GM03348 (cell line): Measurements from ENCODE around the gene GPC2.

Experiments
- DNase-seq: peaks from one replicate; pipeline ENCODE4 v3.0.0; 2012; ENCODE audit warnings: low spot score

Gene GPC2

DNA sequence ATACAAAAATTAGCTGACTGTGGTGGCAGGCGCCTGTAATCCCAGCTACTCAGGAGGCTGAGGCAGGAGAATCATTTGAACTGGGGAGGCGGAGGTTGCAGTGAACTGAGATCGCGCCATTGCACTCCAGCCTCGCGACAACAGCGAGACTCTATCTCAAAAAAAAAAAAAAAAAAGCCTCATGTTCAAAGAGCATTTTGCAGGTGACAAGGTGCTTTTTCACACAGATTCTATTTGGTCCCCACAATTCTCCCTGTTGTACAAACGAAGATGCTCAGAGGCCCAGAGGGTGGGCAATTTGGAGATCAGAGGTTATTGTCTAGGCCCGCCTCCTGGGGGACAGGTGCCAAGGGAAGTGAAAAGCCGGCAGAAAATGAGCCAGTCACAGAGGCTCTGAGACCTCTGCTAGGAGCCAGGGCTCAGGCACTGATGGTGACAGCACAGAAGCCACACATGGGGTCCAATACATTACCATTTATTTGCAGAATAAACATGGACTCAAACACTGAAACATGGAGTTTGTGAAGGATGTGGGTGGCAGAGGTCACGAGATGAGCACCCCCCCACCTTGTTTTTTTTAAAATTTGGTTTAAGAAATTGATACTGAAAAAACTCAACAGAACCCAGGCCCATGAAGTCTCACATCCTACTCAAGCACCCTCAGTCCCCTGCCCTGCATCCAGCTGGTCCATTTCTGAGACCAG, 7.9 kb downstream of the GPC2 start:
- DNase-seq = no peak

DNA sequence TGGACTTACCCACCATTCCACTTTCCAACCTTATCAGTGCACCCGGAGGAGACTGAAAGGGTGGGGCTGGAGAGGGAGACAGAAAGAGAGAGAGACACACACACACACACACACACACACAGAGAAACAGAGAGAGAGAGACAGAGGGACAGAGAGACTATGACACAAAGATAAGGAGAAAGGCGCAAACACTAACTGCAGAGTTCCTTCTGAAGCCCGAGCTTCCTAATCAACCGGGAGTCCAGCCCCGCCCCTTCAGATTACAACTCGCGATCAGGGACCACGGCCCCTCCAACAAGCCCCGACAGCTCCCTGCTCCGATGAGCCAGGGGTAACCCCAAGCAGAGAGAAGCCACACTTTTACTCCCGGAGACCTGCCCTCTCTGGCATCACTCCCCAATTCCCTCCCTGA, 9.3 kb downstream of the GPC2 start:
- no peak for DNase-seq

DNA sequence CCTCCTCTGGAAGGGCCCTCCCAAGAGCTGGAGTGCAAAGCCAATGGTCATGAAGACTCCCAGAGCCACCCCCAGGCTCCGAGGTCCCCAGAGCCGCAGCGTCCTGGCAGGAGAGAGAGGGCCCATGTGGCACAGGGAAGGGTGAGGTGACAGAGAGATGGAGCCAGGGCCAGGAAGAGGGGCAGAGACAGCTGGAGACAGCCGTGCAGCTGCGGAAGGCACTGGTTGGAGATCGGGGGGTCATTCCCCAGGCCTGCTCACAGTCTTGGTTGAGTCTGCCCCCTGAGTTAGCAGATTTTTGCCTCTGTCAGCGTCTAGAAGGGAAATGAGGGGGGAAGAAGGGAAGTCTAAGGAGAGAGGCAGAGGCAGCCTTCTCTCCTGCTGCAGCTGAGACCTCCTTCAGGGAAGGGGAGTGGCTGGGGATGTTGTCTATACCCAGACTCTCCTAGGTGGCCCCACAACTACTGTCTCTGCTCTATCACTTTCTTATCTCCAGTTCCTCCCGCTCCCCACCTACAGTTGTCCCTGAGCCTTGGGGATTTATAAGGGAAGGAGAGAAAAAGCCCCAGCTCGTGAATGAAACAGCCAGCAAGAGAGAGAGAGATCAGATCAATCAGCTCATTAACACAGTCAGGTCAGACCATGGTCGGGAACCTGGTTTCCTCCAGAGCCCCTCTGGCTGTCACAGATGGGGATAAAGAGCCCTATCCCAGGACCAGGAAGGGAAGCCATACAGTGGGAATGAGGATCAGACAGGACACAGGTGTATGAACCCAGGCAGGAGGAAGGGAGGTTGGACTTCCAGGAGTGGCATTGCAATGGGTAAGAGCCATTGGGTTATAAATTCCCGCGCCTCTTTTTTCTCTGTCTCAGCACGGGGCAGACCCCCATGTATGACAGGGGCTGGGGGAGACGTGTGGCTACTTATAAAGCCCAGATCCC, 9.9 kb downstream of the GPC2 start:
- DNase-seq = no peak

DNA sequence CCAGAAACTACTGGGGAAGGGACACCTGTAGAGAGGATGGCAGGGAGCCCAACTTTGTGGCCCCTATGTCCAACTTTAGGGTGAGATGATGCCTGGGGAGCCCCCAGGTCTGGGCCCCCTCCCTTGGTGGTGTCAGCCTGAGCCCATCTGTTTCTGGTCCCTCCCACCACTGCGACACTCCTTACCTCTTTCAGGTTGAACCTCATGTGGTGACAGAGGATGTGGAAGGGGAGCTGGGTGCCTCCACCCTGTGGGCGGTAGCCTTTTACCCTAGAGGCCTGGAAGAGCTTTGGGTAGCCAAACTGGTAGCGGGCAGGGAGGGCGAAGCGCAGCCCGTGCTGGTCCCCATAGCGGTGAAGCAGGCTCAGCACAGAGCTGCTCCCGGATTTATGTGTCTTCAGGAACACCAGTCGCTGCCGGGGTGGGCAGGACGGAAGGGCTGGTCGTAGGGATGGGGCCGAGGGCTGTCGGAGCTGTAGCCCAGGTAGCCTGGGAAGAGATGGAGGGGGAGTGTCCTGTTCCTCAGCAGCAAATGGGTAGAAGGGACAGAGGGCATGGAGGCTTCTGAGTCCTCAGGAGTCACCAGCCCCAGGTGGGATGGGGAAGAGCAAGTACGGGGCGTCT, 10.8 kb downstream of the GPC2 start:
- no peak for DNase-seq

DNA sequence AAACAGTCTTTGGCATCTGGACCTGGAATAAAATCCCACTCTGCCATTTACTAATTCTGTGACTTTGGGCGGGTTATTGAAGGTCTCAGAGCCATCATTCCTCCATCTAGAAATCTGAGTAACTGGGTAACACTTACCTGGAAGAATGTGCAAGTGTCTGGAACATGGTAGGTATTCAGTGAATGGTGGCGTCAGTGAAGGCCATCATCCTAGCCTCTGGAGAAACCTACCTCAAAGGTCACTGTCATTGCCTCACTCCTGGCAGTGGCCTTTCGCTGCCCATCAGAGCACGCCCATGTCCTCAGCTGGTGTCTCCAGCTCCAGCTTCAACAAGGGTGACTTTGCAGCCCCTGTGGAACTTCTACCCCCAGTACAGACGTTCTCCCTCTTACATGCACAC, 13.3 kb downstream of the GPC2 start:
- DNase-seq = no peak

DNA sequence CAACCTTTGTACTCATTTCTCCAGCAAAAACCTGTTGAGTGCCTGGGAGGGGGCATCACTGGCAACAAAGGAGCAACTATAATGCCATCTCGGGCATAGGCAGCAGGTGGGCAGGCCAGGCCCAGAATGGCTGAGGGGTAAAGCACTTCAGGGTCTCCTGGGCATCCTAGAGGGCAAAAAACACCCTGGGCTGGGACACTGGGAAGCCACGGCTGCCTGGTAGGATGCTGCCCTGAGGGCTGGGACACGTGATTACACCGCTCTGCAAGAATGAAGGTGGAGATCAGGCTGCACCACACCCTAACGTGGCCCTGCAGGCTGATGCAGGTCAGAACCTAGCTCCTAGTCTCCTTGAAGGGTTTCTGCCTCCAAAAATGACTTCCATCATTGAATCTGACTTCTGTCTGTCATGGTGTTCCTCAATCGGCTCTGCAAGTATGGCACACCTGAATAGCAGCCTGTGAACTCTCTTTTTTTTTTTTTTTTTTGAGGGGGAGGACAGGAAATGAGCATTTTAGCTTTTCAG, 14.1 kb downstream of the GPC2 start:
- no peak for DNase-seq

DNA sequence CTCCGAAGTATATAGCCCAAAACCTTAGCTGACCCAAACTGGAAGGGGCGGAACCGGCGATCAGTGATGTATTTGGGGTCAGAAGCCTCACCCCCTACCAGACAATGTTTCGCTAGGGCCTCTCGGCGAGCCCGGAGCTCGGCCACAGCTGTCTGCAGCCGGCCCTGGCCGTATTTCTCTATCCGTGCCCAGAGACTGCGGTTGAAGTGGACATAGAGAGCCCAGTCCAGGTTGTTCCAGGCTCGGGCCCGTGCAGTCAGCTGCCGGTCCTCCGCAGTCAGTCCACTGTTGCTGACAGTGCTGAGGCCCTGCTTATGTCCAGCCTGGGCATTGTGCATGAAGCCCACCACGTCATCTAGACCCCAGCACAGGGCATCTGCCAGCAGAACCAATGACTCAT, 17.1 kb downstream of the GPC2 start:
- DNase-seq = no peak

DNA sequence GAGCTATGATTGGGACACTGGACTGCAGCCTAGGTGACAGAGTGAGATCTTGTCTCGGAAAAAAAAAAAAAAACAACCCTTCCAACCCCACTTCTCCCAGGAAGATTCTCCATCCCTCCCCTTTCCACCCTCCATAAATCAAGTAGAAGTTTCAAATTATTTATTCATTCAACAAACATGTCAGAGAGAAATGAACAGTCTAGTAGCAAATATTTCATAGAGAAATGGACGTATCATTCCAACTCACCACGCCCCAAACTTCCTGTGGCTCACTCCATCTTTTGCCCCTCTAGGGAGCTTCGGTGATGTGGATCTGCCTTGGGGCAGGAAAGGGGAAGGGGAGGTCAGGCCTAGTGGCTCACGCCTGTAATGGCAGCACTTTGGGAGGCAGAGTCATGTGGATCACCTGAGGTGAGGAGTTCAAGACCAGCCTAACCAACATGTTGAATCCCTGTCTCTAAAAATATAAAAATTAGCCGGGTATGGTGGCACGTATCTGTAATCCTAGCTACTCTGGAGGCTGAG, 18.0 kb downstream of the GPC2 start:
- DNase-seq = no peak

DNA sequence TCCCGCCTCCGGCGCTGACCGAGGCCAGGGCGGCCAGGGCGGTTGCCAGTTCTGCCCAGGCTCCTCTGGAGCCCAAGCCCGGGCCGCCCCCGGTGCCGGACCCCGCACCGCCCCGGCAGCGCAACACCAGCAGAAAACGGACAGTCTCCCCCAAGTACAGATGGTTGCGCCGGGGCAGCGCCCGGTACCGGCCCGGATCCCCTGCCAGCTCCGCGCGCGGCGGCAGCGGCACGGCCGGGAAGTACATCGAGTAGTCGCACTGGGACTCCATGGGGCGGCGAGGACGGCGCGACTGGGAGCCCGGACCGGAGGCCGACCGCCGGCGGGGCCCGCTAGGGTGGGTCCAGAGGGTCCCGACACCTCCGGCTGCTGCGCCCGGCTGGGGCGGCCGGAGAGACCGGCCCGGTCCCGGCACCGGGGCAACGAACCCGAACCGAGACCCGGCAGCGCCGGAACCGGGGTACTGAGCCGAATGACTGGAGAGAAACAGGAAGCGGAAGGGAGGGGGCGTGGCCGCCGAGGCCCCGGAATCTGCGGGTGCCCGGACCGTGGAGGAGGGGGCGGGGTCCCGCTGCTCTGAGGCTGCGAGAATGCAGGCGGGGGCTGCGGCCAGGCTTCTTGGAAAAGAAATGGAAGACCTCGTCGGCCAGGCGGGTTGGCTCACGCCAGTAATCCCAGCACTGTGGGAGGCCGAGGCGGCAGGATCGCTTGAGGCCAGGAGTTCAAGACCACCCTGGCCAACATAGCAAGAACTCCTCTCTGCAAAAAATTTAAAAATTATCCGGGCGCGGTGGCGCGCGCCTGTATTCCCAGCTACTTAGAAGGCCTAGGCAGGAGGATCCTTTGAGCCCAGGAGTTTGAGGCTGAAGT, 18.7 kb downstream of the GPC2 start, which contains the start of gene TRAPPC14:
Gene TRAPPC14 (minus strand): TSS at position 495 of the 870 bp plus-strand sequence. CDS start 224 bp downstream, at position 271.
- DNase-seq = peak; percentile 98

DNA sequence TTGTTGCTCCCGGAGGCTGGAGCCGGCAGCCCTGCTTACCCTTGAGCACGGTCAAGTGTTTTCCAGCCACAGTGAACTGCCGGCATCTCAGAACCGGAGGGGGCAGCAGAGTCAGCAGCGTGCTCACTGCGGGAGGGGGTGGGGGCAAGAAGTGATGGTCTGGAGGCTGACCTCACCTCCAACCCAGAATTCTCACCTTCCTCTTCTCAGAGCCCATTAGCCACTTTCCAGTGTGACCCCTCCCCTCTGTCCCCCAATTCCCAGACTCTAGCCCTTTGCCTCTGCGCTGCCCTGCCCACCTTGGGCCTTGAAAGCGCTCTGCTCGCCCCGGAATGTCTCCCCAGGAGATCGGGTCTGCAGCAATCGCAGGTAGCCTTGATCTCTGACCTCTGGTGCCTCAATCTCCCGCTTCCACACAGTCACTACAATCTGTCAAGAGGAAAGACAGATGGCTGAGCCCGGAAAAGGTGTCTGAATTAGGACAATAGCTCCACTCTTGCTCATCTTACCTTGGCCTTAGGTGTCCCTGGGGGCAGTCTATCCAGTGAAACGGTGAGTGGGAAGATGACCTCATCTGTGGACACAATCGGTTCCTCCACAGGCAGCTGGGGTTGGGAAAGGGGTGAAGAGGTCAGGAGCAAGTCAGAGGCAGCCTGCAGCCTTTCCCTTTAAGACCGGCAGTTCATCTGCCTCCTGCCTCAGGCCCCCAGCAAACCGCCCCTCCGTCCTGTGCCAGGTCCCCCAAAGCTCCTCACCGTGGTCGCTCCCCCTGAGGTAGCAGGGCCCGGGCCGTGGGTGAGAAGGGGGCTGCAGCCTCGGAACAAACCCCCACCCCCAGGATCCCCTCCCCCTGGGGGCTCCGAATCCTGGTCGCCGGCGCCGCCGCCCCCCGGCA, 19.6 kb downstream of the GPC2 start:
- peak; percentile 60 for DNase-seq

DNA sequence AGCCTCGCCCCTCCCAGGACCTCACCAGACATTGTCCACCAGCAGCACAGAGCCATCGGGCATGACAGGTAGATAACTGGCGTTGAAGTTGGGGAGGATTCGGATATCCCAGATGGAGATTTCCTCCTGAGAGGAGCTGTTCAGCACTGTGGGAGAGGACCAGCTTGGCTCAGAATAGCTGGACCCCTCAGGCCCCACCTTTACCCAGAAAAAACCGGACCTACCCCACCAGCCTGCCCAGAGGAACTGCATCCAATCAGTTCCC, 20.2 kb downstream of the GPC2 start:
- DNase-seq = no peak

DNA sequence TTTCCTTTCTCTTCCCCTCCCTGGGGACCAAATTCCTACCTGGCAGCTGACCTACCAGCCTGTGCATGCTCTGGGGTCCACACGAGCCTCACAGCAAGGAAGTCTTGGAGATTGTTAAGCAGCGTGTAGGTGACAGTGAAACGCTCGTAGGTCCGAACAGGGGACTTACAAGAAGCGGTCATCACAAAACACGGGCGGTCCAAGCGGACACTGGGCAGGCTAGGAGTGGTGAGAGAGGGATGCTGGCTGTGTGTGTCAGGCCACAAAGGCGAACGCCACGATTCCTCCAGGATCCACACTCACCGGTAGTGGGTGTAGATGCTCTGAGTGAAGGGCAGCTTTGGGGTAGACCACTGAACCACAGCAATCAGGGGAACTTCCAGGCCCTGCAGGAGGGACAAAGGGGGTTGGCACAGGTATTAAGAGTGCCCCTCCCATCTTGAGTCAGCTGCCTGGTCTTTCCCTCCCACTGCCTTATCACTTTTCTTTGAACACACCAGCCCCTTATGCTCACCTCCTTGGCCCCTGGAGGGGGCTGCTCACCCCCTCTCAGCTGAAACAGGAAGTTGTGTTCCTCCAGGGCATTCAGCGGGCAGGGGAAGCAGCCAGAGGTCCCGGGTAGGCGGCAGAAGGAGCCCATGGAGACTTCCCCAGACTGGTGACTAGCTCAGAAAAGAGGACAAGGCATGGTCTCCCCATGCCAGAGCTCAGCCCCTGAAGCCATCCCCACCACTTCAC, 20.7 kb downstream of the GPC2 start:
- DNase-seq = no peak

DNA sequence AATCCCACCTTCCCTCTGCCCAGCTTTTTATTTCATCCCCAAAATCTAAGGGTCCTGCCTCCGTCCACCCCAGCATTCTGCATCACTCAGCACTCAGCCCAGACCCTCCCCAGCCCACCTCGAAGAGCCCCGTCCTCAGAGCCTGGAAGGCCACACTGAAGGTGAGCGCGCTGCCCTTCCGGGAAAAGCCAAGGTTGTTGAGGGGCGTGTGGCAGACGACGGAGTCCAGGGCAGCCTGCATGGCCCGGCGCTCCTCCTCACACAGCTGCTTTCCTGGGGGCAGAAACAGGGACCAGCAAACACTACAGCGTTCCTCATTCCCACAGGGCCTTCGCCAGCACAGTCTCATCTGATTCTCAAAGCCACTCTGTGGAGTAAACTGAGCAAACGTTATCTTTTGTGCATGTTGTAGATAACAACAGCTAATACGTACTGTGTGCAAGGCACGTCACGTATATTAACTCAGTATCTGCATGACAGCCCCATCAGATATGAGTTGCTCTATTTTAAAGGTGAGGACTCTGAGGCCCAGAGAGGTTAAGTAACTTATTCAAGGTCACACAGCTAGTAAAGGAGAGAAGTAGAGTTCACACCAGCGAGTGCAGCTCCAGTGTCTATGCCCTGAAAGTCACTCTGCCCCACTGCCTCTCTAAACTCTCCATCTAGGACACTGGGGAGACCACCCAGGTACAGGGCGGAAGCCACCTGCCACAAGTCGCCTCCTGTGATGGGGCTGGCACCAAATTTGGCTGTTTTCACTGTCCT, 21.4 kb downstream of the GPC2 start:
- DNase-seq = no peak

DNA sequence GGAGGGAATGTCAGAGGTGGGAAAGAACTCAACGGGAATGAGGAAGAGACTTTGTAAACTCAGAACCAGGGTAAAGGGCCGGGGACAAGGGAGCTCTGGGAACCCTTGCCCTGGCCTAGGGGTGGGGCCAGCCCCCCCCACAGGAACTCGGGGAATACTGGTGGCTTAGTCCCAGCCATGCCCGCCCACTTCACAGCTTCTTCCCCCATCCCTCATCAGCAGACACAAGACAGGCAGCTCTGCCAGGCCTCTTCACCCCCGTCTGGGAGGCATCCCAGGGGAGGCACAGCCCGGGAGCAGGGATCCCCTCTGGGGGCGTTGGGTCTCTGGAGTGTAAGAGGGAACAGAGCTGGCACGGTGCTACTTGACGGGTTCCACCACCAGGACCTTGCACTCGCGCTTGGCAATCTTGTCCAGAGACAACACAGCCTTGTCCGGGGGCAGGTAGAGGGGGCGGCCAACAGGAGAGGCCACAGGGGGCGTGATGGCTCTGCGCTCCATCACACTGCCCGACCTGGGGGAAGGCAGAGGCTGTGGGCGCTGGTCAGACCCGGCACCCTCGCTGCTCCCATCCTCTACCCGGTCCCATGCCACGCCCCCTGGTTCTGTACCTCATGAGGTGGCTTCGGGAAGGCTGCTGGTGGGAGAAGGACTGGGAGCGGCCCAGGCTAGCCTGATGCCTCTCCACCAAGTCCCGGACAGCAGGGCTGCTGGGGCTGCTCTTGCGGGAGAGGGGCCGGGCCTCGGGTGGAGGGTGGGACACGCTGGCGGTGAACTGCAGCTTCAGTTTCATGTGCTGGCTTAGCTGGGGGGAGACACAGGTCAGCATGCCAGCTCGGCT, 22.3 kb downstream of the GPC2 start:
- no peak for DNase-seq

DNA sequence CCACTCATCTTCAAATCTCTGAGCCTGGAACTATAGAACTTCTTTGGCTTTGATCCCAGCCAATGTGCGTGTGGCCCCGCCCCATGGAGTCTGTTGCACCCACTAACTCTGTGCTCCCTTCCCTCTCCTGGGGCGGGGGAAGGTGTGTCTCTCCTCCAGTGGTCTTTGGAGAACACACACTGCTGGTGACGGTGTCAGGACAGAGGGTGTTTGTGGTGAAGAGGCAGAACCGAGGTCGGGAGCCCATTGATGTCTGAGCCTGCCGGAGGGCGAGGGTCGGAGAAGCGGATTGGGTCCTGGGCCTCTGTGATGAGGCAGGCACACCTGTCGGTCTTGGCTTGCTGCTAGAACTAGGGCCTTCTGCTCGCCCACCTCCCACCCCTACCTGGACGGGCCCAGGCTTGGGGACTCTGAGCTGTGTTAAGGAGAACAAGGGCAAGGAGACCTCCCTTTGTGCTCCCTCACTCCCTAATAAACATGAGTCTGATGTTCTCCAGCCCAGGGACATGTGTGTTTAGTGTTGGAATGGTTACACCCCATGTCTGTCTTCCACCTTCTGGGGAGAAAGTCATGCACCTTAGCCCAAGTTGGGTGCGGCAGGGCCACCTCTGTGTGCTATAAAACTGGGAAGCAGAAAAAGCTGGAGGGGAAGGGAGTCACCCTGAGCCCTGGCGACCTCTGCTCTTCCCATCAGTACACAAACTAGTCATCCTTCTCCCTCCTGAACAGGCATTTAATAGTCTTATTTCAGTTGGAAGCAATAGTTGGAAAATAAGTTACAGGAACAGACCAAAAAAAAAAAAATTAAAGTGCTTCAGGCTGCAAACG, 23.3 kb downstream of the GPC2 start:
- no peak for DNase-seq

DNA sequence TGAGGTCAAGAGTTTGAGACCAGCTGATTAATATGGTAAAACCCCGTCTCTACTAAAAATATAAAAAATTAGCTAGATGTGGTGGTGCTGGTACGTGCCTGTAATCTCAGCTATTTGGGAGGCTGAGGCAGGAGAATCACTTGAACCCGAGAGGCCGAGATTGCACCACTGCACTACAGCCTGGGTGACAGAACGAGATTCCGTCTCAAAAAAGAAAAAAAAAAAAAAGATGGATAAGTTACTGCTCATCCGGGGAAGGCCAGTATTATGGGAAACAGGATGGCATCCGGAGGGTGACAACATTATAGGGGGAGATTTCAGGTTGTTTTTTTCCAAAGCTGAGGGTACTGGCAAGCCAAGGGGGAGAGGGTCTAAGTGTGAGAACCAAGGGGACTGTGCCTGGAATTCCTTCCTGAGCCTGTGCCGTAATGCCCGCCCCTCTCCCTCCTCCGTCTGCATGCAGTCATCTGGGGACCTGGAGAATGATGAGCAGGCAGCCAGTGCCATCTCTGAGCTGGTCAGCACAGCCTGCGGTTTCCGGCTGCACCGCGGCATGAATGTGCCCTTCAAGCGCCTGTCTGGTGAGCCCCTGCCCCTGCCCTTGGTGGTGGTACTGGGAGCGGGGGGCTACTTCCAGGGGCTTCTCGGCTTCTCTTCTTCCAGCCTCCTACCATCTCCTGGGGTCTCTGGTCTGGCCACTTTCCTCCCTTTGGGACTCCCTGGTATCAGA, 24.1 kb downstream of the GPC2 start:
- no peak for DNase-seq

DNA sequence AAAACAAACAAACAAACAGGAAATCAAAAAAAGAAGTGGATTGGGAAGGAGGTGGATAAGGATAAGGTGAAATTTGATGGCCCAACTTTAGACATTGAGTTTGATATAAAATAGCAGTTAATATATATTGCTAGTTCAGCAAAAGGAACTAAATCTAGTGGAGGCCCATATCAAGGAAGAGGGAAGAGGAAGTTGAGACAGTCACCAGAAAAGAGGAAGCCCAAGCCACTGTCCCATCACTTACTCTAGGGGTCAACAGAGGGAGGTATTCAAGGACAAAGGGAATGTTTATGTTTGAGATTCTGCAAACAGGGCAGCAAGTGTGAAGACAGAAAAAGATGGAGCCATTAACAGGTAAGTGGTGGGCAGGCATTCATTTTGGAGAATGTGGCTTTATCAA, 24.8 kb downstream of the GPC2 start:
- no peak for DNase-seq
